Large intestine (tissue), 3 donors: ENCODE data around the gene CCIN. TPM values are rescaled to one million over a fixed set of nuclear protein-coding genes. Genes with fewer than 3 reads are reported as not detected.

Experiments
- DNase-seq, 2 donors: peaks; one replicate each; pipeline versions ENCODE4 v3.0.0 to v3.0.0-alpha.2; 2013
- H3K27ac ChIP-seq: one replicate; pipeline ENCODE4 v1.5.1; 2013; ENCODE audit warnings: low read length
- H3K27me3 ChIP-seq: 2 replicates; pipeline ENCODE4 v1.6.1; 2013; ENCODE audit warnings: low read length; ENCODE audit not compliant: control insufficient read depth, insufficient read depth
- H3K36me3 ChIP-seq: 2 replicates; pipeline ENCODE4 v1.6.1; 2013; ENCODE audit warnings: low read length; ENCODE audit not compliant: control insufficient read depth, insufficient read depth
- H3K4me1 ChIP-seq: one replicate; pipeline ENCODE4 v1.6.1; 2013; ENCODE audit warnings: low read length; ENCODE audit not compliant: control insufficient read depth, insufficient read depth
- H3K4me3 ChIP-seq: one replicate; pipeline ENCODE4 v1.5.1; 2013; ENCODE audit warnings: low read length
- H3K9me3 ChIP-seq: one replicate; pipeline ENCODE4 v1.6.1; 2013; ENCODE audit warnings: mild to moderate bottlenecking, low read depth, low read length, moderate library complexity; ENCODE audit not compliant: control insufficient read depth
- WGBS: methylation state at CpG from one replicate; pipeline ENCODE4 v1.1.5; 2013; ENCODE audit warnings: low lambda C conversion rate; ENCODE audit not compliant: insufficient coverage; 5-methylcytosine and 5-hydroxymethylcytosine counted together
- polyA plus RNA-seq: library from polyadenylated mRNA; unstranded; fragments of 120-200 nt; gene quantifications from one replicate; pipeline ENCODE4 v1.2.1, GENCODE V29; 2013

CCIN gene
- polyA plus RNA-seq, 1 donor, result 0.07 TPM

- no CpG with 5 or more reads among the region's 11 CpGs for WGBS
- peaks cover 24% of the 10 kb centered on the region for H3K27me3 ChIP-seq
- DNase-seq, result no peak
- no peak overlapping the region for H3K4me3 ChIP-seq
- peaks cover 4% of the 10 kb centered on the region for H3K36me3 ChIP-seq
- no peak overlapping the region for H3K27ac ChIP-seq
- peaks cover 30% of the 10 kb centered on the region for H3K4me1 ChIP-seq
- H3K9me3 ChIP-seq, result peaks cover 3% of the 10 kb centered on the region
Measured at GRCh38 chr9:36140086-36141084, 28.8 kb upstream of the CCIN start.

GRCh38 chr9:36141288-36141687, 27.9 kb upstream of the CCIN start:
- WGBS, result no CpG with 5 or more reads among the region's 4 CpGs
- no peak overlapping the region for H3K27ac ChIP-seq
- H3K27me3 ChIP-seq, result peaks cover 17% of the 10 kb centered on the region
- peaks cover 10% of the 10 kb centered on the region for H3K9me3 ChIP-seq
- DNase-seq, result no peak
- peaks cover 25% of the 10 kb centered on the region for H3K4me1 ChIP-seq
- H3K36me3 ChIP-seq, result peaks cover 4% of the 10 kb centered on the region
- no peak overlapping the region for H3K4me3 ChIP-seq

- Histone ChIP-seq H3K4me3 (no peak overlapping the region), H3K27me3 (peaks cover 17% of the 10 kb centered on the region), H3K9me3 (peaks cover 13% of the 10 kb centered on the region), H3K27ac (no peak overlapping the region), H3K4me1 (peaks cover 25% of the 10 kb centered on the region), H3K36me3 (peaks cover 4% of the 10 kb centered on the region)
- no peak for DNase-seq
- WGBS, result 100% methylated on average over 1 of the region's 7 CpGs
Measured at GRCh38 chr9:36141761-36142160, 27.4 kb upstream of the CCIN start.

GRCh38 chr9:36142510-36143244, 26.5 kb upstream of the CCIN start:
- peaks cover 14% of the 10 kb centered on the region for H3K9me3 ChIP-seq
- peak overlapping the region; percentile 48 for H3K27ac ChIP-seq
- peaks cover 17% of the 10 kb centered on the region for H3K4me1 ChIP-seq
- peak in 1 of 2 donors; percentile 73 for DNase-seq
- 40% methylated on average over 1 of the region's 12 CpGs for WGBS
- peaks cover 8% of the 10 kb centered on the region for H3K27me3 ChIP-seq
- H3K4me3 ChIP-seq, result no peak overlapping the region
- peaks cover 7% of the 10 kb centered on the region for H3K36me3 ChIP-seq

- Histone ChIP-seq H3K27me3 (peaks cover 6% of the 10 kb centered on the region), H3K9me3 (peaks cover 14% of the 10 kb centered on the region), H3K36me3 (peaks cover 8% of the 10 kb centered on the region), H3K4me3 (no peak overlapping the region), H3K4me1 (peaks cover 16% of the 10 kb centered on the region), H3K27ac (peak overlapping the region; percentile 48)
- no peak for DNase-seq
- WGBS, result no CpG with 5 or more reads among the region's 13 CpGs
Measured at GRCh38 chr9:36143245-36143641, 25.9 kb upstream of the CCIN start.

GRCh38 chr9:36144309-36145232, 24.6 kb upstream of the CCIN start:
- Histone ChIP-seq H3K4me3 (no peak overlapping the region), H3K9me3 (peaks cover 14% of the 10 kb centered on the region), H3K4me1 (peaks cover 22% of the 10 kb centered on the region), H3K27ac (no peak overlapping the region), H3K27me3 (no peaks in the 10 kb centered on the region), H3K36me3 (peaks cover 11% of the 10 kb centered on the region)
- 100% methylated on average over 1 of the region's 12 CpGs for WGBS
- no peak for DNase-seq

GRCh38 chr9:36145970-36146369, 23.2 kb upstream of the CCIN start:
- Histone ChIP-seq H3K27ac (no peak overlapping the region), H3K36me3 (peaks cover 15% of the 10 kb centered on the region), H3K9me3 (peaks cover 14% of the 10 kb centered on the region), H3K27me3 (no peaks in the 10 kb centered on the region), H3K4me1 (peaks cover 19% of the 10 kb centered on the region), H3K4me3 (no peak overlapping the region)
- no CpG with 5 or more reads among the region's 4 CpGs for WGBS
- no peak for DNase-seq

- Histone ChIP-seq H3K4me1 (peaks cover 19% of the 10 kb centered on the region), H3K9me3 (peaks cover 14% of the 10 kb centered on the region), H3K4me3 (no peak overlapping the region), H3K27me3 (no peaks in the 10 kb centered on the region), H3K36me3 (peaks cover 21% of the 10 kb centered on the region), H3K27ac (no peak overlapping the region)
- DNase-seq, result no peak
- no CpG with 5 or more reads among the region's 10 CpGs for WGBS
Measured at GRCh38 chr9:36146651-36147050, 22.5 kb upstream of the CCIN start.

GRCh38 chr9:36147441-36148175, 21.6 kb upstream of the CCIN start:
- peaks cover 21% of the 10 kb centered on the region for H3K36me3 ChIP-seq
- no peak for DNase-seq
- no peak overlapping the region for H3K4me3 ChIP-seq
- H3K27me3 ChIP-seq, result no peaks in the 10 kb centered on the region
- H3K4me1 ChIP-seq, result peaks cover 14% of the 10 kb centered on the region
- no peak overlapping the region for H3K27ac ChIP-seq
- no CpG with 5 or more reads among the region's 14 CpGs for WGBS
- H3K9me3 ChIP-seq, result peaks cover 14% of the 10 kb centered on the region
